IMR-90 (cell line): Measurements from ENCODE around the gene COG7. TPM values are rescaled to one million over a fixed set of nuclear protein-coding genes. Genes with fewer than 3 reads are reported as not detected.

Experiments
- ATAC-seq: fragments of 200-7000 bp; cut with Tn5 transposase; 2 replicates; pipeline ENCODE4 v1.9.1; 2020; ENCODE audit warnings: low read depth, mild to moderate bottlenecking, moderate library complexity
- BruUV-seq: library from RNA; stranded (reverse); fragments of 400-500 nt; replicated peaks from 2 replicates; lab custom pipeline; 2021; lab: Mats Ljungman, UMichigan
- CTCF ChIA-PET: fragments of 300-600 bp; formaldehyde crosslinking; extraction: SDS; loops from one replicate; lab custom pipeline; 2021; ENCODE audit warnings: antibody characterized with exemption; lab: Yijun Ruan, JAX
- POLR2A ChIA-PET: fragments of 300-600 bp; sonication (Branson Sonifier 250); formaldehyde crosslinking; loops from one replicate; lab custom pipeline; 2022; ENCODE audit warnings: antibody characterized with exemption; ENCODE audit not compliant: unreplicated experiment; lab: Charles Lee
- DNase-seq: peaks from one replicate; pipeline ENCODE4 v3.0.0; 2013
- H2AFZ ChIP-seq: replicated peaks from 2 replicates; pipeline ENCODE3; 2013; ENCODE audit warnings: low read length, mild to moderate bottlenecking; ENCODE audit not compliant: poor library complexity
- H2AK5ac ChIP-seq: 2 replicates; pipeline ENCODE4 v1.6.1; 2013; ENCODE audit warnings: low read depth, low read length, inconsistent platforms
- H2AK9ac ChIP-seq: replicated peaks from 2 replicates; pipeline ENCODE3; 2013; ENCODE audit warnings: mild to moderate bottlenecking, low read depth, low read length, moderate library complexity; ENCODE audit not compliant: poor library complexity
- H2BK120ac ChIP-seq: 2 replicates; pipeline ENCODE4 v1.6.1; 2013; ENCODE audit warnings: low read depth, low read length, inconsistent platforms
- H2BK15ac ChIP-seq: 3 replicates; pipeline ENCODE4 v1.6.1; 2013; ENCODE audit warnings: low read depth, low read length, inconsistent platforms
- H2BK20ac ChIP-seq: 2 replicates; pipeline ENCODE4 v1.6.1; 2013; ENCODE audit warnings: low read depth, mild to moderate bottlenecking, inconsistent platforms, low read length, moderate library complexity
- H2BK5ac ChIP-seq: 2 replicates; pipeline ENCODE4 v1.6.1; 2013; ENCODE audit warnings: mild to moderate bottlenecking, low read depth, low read length, inconsistent platforms; ENCODE audit not compliant: poor library complexity, severe bottlenecking
- H3K14ac ChIP-seq: replicated peaks from 2 replicates; pipeline ENCODE4 v1.6.1; 2013; ENCODE audit warnings: low read depth, low read length, inconsistent platforms
- H3K18ac ChIP-seq: 2 replicates; pipeline ENCODE4 v1.6.1; 2013; ENCODE audit warnings: low read depth, low read length, control low read depth
- H3K23ac ChIP-seq: 2 replicates; pipeline ENCODE4 v1.6.1; 2013; ENCODE audit warnings: low read depth, low read length, inconsistent platforms
- H3K27ac ChIP-seq: 2 replicates; pipeline ENCODE4 v1.5.1; 2013; ENCODE audit warnings: mild to moderate bottlenecking, control low read depth, low read length; ENCODE audit not compliant: insufficient read depth
- H3K27me3 ChIP-seq: 2 replicates; pipeline ENCODE4 v1.6.1; 2013; ENCODE audit warnings: low read length; ENCODE audit not compliant: control insufficient read depth, insufficient read depth
- H3K36me3 ChIP-seq: 2 replicates; pipeline ENCODE4 v1.6.1; 2013; ENCODE audit warnings: low read length, mixed read lengths; ENCODE audit not compliant: control insufficient read depth, insufficient read depth
- H3K4ac ChIP-seq: 2 replicates; pipeline ENCODE4 v1.6.1; 2013; ENCODE audit warnings: low read depth, low read length, inconsistent platforms
- H3K4me1 ChIP-seq: 2 replicates; pipeline ENCODE4 v1.6.1; 2013; ENCODE audit warnings: low read length, mixed read lengths; ENCODE audit not compliant: control insufficient read depth, insufficient read depth
- H3K4me2 ChIP-seq: 2 replicates; pipeline ENCODE4 v1.6.1; 2013; ENCODE audit warnings: low read depth, mild to moderate bottlenecking, control low read depth, low read length, moderate library complexity
- H3K4me3 ChIP-seq: 2 replicates; pipeline ENCODE4 v1.5.1; 2013; ENCODE audit warnings: low read depth, mild to moderate bottlenecking, control low read depth, low read length, moderate library complexity; ENCODE audit not compliant: insufficient read depth
- H3K56ac ChIP-seq: 2 replicates; pipeline ENCODE4 v1.6.1; 2013; ENCODE audit warnings: low read length, inconsistent platforms; ENCODE audit not compliant: insufficient read depth; ENCODE audit errors: extremely low read depth
- H3K79me1 ChIP-seq, 2 experiments: 2 replicates each; pipeline ENCODE4 v1.6.1; 2013; ENCODE audit warnings: low read length in 2 of 2, inconsistent platforms in 1 of 2, low read depth in 1 of 2
- H3K9ac ChIP-seq: 2 replicates; pipeline ENCODE4 v1.6.1; 2013; ENCODE audit warnings: low read depth, low read length, control low read depth
- H3K9me1 ChIP-seq: 2 replicates; pipeline ENCODE4 v1.6.1; 2013; ENCODE audit warnings: low read length, inconsistent platforms; ENCODE audit not compliant: insufficient read depth
- H3K9me3 ChIP-seq: 2 replicates; pipeline ENCODE4 v1.6.1; 2013; ENCODE audit warnings: low read length; ENCODE audit not compliant: control insufficient read depth, insufficient read depth
- H4K20me1 ChIP-seq: 2 replicates; pipeline ENCODE4 v1.6.1; 2013; ENCODE audit warnings: low read length, inconsistent platforms; ENCODE audit not compliant: insufficient read depth
- H4K5ac ChIP-seq: 2 replicates; pipeline ENCODE4 v1.6.1; 2013; ENCODE audit warnings: mild to moderate bottlenecking, low read depth, low read length, control low read depth
- H4K8ac ChIP-seq, 2 experiments: 2 replicates each; pipeline ENCODE4 v1.6.1; 2013; ENCODE audit warnings: low read depth in 2 of 2, low read length in 2 of 2, control low read depth in 1 of 2, inconsistent platforms in 1 of 2
- H4K91ac ChIP-seq: 2 replicates; pipeline ENCODE4 v1.6.1; 2013; ENCODE audit warnings: low read depth, low read length, inconsistent platforms; ENCODE audit not compliant: insufficient read depth
- BHLHE40 ChIP-seq: fragments of 150-350 bp; IDR thresholded peaks from 2 replicates; pipeline ENCODE4 v1.6.1; 2016; ENCODE audit warnings: mild to moderate bottlenecking, low read depth, low read length
- CEBPB ChIP-seq: IDR thresholded peaks from 2 replicates; pipeline ENCODE4 v1.6.1; 2012; ENCODE audit warnings: low read depth, low read length, improper control_type of control experiment
- CHD1 ChIP-seq: IDR thresholded peaks from 2 replicates; pipeline ENCODE4 v1.6.1; 2012; ENCODE audit warnings: low read depth, low read length, improper control_type of control experiment
- FOS ChIP-seq: fragments of 150-350 bp; IDR thresholded peaks from 2 replicates; pipeline ENCODE4 v1.6.1; 2016; ENCODE audit warnings: low read depth, low read length
- MAFK ChIP-seq: IDR thresholded peaks from 2 replicates; pipeline ENCODE4 v1.6.1; 2012; ENCODE audit warnings: low read depth, low read length, improper control_type of control experiment
- MAZ ChIP-seq: IDR thresholded peaks from 2 replicates; pipeline ENCODE4 v1.6.1; 2012; ENCODE audit warnings: low read depth, mild to moderate bottlenecking, low read length, improper control_type of control experiment, moderate library complexity, borderline replicate concordance
- MXI1 ChIP-seq: IDR thresholded peaks from 2 replicates; pipeline ENCODE4 v1.6.1; 2012; ENCODE audit warnings: low read depth, mild to moderate bottlenecking, low read length, moderate library complexity, borderline replicate concordance
- NFE2L2 ChIP-seq: fragments of 150-350 bp; IDR thresholded peaks from 2 replicates; pipeline ENCODE4 v1.6.1; 2016; ENCODE audit warnings: low read depth, mild to moderate bottlenecking, low read length
- POLR2A ChIP-seq: IDR thresholded peaks from 2 replicates; pipeline ENCODE4 v1.6.1; 2012; ENCODE audit warnings: mild to moderate bottlenecking, low read depth, low read length
- RAD21 ChIP-seq: IDR thresholded peaks from 2 replicates; pipeline ENCODE4 v1.6.1; 2012; ENCODE audit warnings: low read length, improper control_type of control experiment
- RCOR1 ChIP-seq: IDR thresholded peaks from 2 replicates; pipeline ENCODE4 v1.6.1; 2012; ENCODE audit warnings: mild to moderate bottlenecking, low read length, improper control_type of control experiment; ENCODE audit not compliant: insufficient replicate concordance
- RFX5 ChIP-seq: IDR thresholded peaks from 2 replicates; pipeline ENCODE4 v1.8.0; 2012; ENCODE audit warnings: low read depth, mild to moderate bottlenecking, low read length, moderate library complexity
- SMC3 ChIP-seq: fragments of 150-350 bp; IDR thresholded peaks from 2 replicates; pipeline ENCODE4 v1.6.1; 2016; ENCODE audit warnings: low read depth, mild to moderate bottlenecking, antibody characterized with exemption, low read length, moderate library complexity
- WGBS, 2 experiments: methylation state at CpG; one replicate each; pipeline versions ENCODE4 v1.1.5 to v1.1.7; 2013; ENCODE audit warnings: missing lambda C conversion rate in 2 of 2; ENCODE audit not compliant: insufficient read length in 1 of 2; ENCODE audit errors: extremely low coverage in 2 of 2; 5-methylcytosine and 5-hydroxymethylcytosine counted together
- dilution Hi-C: fragments of 300-500 bp; cut with HindIII; formaldehyde crosslinking; loops from one replicate; pipeline ENCODE4 v1.14.3; 2018; ENCODE audit warnings: low sequenced_read_pairs; ENCODE audit not compliant: unreplicated experiment
- in situ Hi-C: fragments of 300-500 bp; cut with MboI; formaldehyde crosslinking; loops from 3 replicates; pipeline ENCODE4 v1.14.3; 2019; ENCODE audit warnings: low sequenced_read_pairs, inconsistent platforms, mixed read lengths
- intact Hi-C: fragments of 100-400 bp; cut with micrococcal nuclease; formaldehyde crosslinking; loops from 2 replicates; pipeline ENCODE4 v1.10.0; 2022
- polyA plus RNA-seq, 3 experiments: library from polyadenylated mRNA; depleted of rRNA; stranded (reverse); fragments of >200 nt; gene quantifications; 2 replicates each; pipeline ENCODE4 v1.2.3, GENCODE V29; 2012; ENCODE audit warnings: low replicate concordance in 1 of 3
- total RNA-seq: library from RNA; depleted of rRNA; stranded (reverse); fragments of >200 nt; gene quantifications from 2 replicates; pipeline ENCODE4 v1.2.3, GENCODE V29; 2012
- TF ChIP-seq, protein P1 (sequence below): conservative IDR thresholded peaks from 2 replicates; pipeline ENCODE4 v1.5.1; 2012; ENCODE audit warnings: mild to moderate bottlenecking, low read depth, low read length, improper control_type of control experiment
- TF ChIP-seq, protein P2 (sequence below): fragments of 150-350 bp; IDR thresholded peaks from 2 replicates; pipeline ENCODE4 v1.6.1; 2017; ENCODE audit warnings: mild to moderate bottlenecking, antibody characterized with exemption, low read length, low read depth
- TF ChIP-seq, protein P3 (sequence below): fragments of 150-350 bp; IDR thresholded peaks from 2 replicates; pipeline ENCODE4 v1.6.1; 2016; ENCODE audit warnings: low read depth, mild to moderate bottlenecking, low read length, moderate library complexity, borderline replicate concordance

Gene COG7
- total and polyA plus RNA-seq, 2 of the 4 experiments (the other 2 are of a cell fraction): 28.5 to 43.7 TPM

DNA sequence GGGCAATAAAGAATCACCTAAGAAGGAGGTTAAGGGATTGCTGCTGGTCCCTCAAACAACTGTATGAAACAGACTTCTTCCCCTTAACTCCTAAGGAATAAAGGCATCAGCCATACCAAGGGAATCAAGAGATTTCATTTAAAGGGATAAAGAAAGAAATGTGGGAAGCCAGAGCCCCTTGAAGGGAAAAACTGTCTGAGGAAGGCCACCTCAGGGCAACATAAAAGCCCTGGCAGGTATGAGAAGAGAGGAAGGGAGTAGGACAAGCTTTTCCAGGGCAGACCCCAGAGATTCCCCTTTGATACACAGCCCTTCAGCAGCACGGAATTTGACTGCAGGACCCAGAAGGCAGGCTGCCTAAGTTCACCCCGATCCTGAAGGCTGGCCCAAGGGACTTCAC is 43.5 kb downstream of the COG7 start:
- DNase-seq (no peak), ATAC-seq (no peak)
- H2BK20ac ChIP-seq: no peak overlapping the region
- no peak overlapping the region for H3K14ac ChIP-seq
- H3K9me1 ChIP-seq: peaks cover 9% of the 10 kb centered on the region; the same call in 1 of the 2 replicates
- CTCF ChIA-PET: interaction anchor here (0.5 to 1.4 kb wide), 2 partner anchors 25 to 33 kb away, joined by 4 read pairs; no protein-coding TSS in a partner anchor
- H2AK9ac ChIP-seq: no peak overlapping the region
- H4K5ac ChIP-seq: no peak overlapping the region
- H2AK5ac ChIP-seq: no peak overlapping the region
- intact Hi-C loops: no loop called here
- peak overlapping the region; percentile 16; the same call in 1 of the 2 replicates for H2BK120ac ChIP-seq
- H3K4me1 ChIP-seq: peaks cover 13% of the 10 kb centered on the region
- dilution Hi-C loops: no loop called here
- no peak overlapping the region for H2BK15ac ChIP-seq
- no peak overlapping the region for H3K4me2 ChIP-seq
- H4K91ac ChIP-seq: no peak overlapping the region
- no peak overlapping the region for H3K27ac ChIP-seq
- H3K9ac ChIP-seq: no peak overlapping the region
- H3K56ac ChIP-seq: no peak overlapping the region
- no peaks in the 10 kb centered on the region for H4K20me1 ChIP-seq
- H3K27me3 ChIP-seq: no peaks in the 10 kb centered on the region
- TF ChIP-seq, protein P1, sequence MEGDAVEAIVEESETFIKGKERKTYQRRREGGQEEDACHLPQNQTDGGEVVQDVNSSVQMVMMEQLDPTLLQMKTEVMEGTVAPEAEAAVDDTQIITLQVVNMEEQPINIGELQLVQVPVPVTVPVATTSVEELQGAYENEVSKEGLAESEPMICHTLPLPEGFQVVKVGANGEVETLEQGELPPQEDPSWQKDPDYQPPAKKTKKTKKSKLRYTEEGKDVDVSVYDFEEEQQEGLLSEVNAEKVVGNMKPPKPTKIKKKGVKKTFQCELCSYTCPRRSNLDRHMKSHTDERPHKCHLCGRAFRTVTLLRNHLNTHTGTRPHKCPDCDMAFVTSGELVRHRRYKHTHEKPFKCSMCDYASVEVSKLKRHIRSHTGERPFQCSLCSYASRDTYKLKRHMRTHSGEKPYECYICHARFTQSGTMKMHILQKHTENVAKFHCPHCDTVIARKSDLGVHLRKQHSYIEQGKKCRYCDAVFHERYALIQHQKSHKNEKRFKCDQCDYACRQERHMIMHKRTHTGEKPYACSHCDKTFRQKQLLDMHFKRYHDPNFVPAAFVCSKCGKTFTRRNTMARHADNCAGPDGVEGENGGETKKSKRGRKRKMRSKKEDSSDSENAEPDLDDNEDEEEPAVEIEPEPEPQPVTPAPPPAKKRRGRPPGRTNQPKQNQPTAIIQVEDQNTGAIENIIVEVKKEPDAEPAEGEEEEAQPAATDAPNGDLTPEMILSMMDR: no peak
- no peak for TF ChIP-seq MAFK
- no peak for TF ChIP-seq POLR2A
- TF ChIP-seq, protein P2, sequence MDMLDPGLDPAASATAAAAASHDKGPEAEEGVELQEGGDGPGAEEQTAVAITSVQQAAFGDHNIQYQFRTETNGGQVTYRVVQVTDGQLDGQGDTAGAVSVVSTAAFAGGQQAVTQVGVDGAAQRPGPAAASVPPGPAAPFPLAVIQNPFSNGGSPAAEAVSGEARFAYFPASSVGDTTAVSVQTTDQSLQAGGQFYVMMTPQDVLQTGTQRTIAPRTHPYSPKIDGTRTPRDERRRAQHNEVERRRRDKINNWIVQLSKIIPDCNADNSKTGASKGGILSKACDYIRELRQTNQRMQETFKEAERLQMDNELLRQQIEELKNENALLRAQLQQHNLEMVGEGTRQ: no peak
- no peak for TF ChIP-seq RAD21
- no peak for TF ChIP-seq BHLHE40
- TF ChIP-seq CHD1: no peak
- TF ChIP-seq RFX5: no peak
- no peak for TF ChIP-seq MAZ
- TF ChIP-seq FOS: no peak
- no peak for TF ChIP-seq CEBPB
- TF ChIP-seq, protein P3, sequence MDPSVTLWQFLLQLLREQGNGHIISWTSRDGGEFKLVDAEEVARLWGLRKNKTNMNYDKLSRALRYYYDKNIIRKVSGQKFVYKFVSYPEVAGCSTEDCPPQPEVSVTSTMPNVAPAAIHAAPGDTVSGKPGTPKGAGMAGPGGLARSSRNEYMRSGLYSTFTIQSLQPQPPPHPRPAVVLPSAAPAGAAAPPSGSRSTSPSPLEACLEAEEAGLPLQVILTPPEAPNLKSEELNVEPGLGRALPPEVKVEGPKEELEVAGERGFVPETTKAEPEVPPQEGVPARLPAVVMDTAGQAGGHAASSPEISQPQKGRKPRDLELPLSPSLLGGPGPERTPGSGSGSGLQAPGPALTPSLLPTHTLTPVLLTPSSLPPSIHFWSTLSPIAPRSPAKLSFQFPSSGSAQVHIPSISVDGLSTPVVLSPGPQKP: no peak
- no peak for TF ChIP-seq SMC3
- TF ChIP-seq NFE2L2: no peak
- TF ChIP-seq RCOR1: no peak
- TF ChIP-seq MXI1: no peak
- POLR2A ChIA-PET: no interaction called here
- H4K8ac ChIP-seq: no peak overlapping the region
- H2BK5ac ChIP-seq: no peak overlapping the region
- BruUV-seq: no TSS peak
- H3K4ac ChIP-seq: peak overlapping the region; percentile 6; the same call in 1 of the 2 replicates
- no peaks in the 10 kb centered on the region for H3K9me3 ChIP-seq
- WGBS, 2 experiments: 80% methylated on average over 1 of the region's 2 CpGs; no CpG with 5 or more reads in 1 of the 2 experiments
- H3K36me3 ChIP-seq: peaks cover 56% of the 10 kb centered on the region
- no peak overlapping the region for H2AFZ ChIP-seq
- H3K23ac ChIP-seq: no peak overlapping the region
- H3K4me3 ChIP-seq: no peak overlapping the region
- in situ Hi-C loops: no loop called here
- 0 out of 4 replicates have a peak, but pooled peaks cover 0 to 3% of the 10 kb centered on the region in 2 experiments for H3K79me1 ChIP-seq
- no peak overlapping the region for H3K18ac ChIP-seq
